Measurements from ENCODE around the gene PARD3B.

The PARD3B gene

GRCh38 chr2:205197468-205198139 is 652.3 kb downstream of the PARD3B start:
- Histone ChIP-seq H3K27ac (ENCODE audit: low read length) (no peak overlapping the region), H3K9me2 (replicated peaks; ENCODE audit: insufficient read depth, low read length) (no peaks in the 10 kb centered on the region), H3K4me1 (ENCODE audit: low read length) (peaks cover 3% of the 10 kb centered on the region; the same call in 1 of the 2 replicates), H3K79me2 (ENCODE audit: low read length) (no peaks in the 10 kb centered on the region), H4K20me1 (ENCODE audit: insufficient read depth, low read length) (no peaks in the 10 kb centered on the region), H3K9me3 (replicated peaks; ENCODE audit: insufficient read depth, low read length) (no peaks in the 10 kb centered on the region), H3K36me3 (replicated peaks; ENCODE audit: insufficient read depth, low read length) (no peaks in the 10 kb centered on the region), H3F3A (ENCODE audit: insufficient read depth, low read length) (no peaks in the 10 kb centered on the region), H3K4me3 (ENCODE audit: low read length) (no peak overlapping the region), H2AFZ (ENCODE audit: low read length) (no peak overlapping the region), H3K4me2 (ENCODE audit: low read depth, low read length) (no peak overlapping the region), H3K27me3 (replicated peaks; ENCODE audit: insufficient read depth, low read length) (no peaks in the 10 kb centered on the region), H3K9ac (ENCODE audit: low read length) (no peak overlapping the region)
- no peak for TF ChIP-seq EZH2phosphoT487 (IDR thresholded peaks at IDR 0.05; ENCODE audit: low read length)
- TF ChIP-seq, protein P1, sequence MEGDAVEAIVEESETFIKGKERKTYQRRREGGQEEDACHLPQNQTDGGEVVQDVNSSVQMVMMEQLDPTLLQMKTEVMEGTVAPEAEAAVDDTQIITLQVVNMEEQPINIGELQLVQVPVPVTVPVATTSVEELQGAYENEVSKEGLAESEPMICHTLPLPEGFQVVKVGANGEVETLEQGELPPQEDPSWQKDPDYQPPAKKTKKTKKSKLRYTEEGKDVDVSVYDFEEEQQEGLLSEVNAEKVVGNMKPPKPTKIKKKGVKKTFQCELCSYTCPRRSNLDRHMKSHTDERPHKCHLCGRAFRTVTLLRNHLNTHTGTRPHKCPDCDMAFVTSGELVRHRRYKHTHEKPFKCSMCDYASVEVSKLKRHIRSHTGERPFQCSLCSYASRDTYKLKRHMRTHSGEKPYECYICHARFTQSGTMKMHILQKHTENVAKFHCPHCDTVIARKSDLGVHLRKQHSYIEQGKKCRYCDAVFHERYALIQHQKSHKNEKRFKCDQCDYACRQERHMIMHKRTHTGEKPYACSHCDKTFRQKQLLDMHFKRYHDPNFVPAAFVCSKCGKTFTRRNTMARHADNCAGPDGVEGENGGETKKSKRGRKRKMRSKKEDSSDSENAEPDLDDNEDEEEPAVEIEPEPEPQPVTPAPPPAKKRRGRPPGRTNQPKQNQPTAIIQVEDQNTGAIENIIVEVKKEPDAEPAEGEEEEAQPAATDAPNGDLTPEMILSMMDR (IDR thresholded peaks at IDR 0.05; ENCODE audit: low read length): no peak
- no peak for TF ChIP-seq EZH2 (optimal IDR thresholded peaks at IDR 0.05; ENCODE audit: low read depth, low read length)
- peak; percentile 57 for DNase-seq

- H3K36me3 ChIP-seq (replicated peaks; ENCODE audit: insufficient read depth, low read length): no peaks in the 10 kb centered on the region
- H3K4me2 ChIP-seq (ENCODE audit: low read depth, low read length): no peak overlapping the region
- no peaks in the 10 kb centered on the region for H4K20me1 ChIP-seq (ENCODE audit: insufficient read depth, low read length)
- no peaks in the 10 kb centered on the region for H3F3A ChIP-seq (ENCODE audit: insufficient read depth, low read length)
- no peaks in the 10 kb centered on the region for H3K9me2 ChIP-seq (replicated peaks; ENCODE audit: insufficient read depth, low read length)
- H3K27me3 ChIP-seq (replicated peaks; ENCODE audit: insufficient read depth, low read length): no peaks in the 10 kb centered on the region
- no peaks in the 10 kb centered on the region for H3K79me2 ChIP-seq (ENCODE audit: low read length)
- DNase-seq: no peak
- H2AFZ ChIP-seq (ENCODE audit: low read length): no peak overlapping the region
- no peak overlapping the region for H3K27ac ChIP-seq (ENCODE audit: low read length)
- H3K4me3 ChIP-seq (ENCODE audit: low read length): no peak overlapping the region
- TF ChIP-seq, protein P1 (IDR thresholded peaks at IDR 0.05; ENCODE audit: low read length): no peak
- no peak for TF ChIP-seq EZH2 (optimal IDR thresholded peaks at IDR 0.05; ENCODE audit: low read depth, low read length)
- TF ChIP-seq EZH2phosphoT487 (IDR thresholded peaks at IDR 0.05; ENCODE audit: low read length): no peak
- H3K9me3 ChIP-seq (replicated peaks; ENCODE audit: insufficient read depth, low read length): no peaks in the 10 kb centered on the region
- no peak overlapping the region for H3K9ac ChIP-seq (ENCODE audit: low read length)
- H3K4me1 ChIP-seq (ENCODE audit: low read length): peaks cover 3% of the 10 kb centered on the region; the same call in 1 of the 2 replicates
These were observed 652.9 kb downstream of the PARD3B start for GRCh38 chr2:205198140-205198525.

- no peak overlapping the region for H3K27ac ChIP-seq (ENCODE audit: low read length)
- H3K27me3 ChIP-seq (replicated peaks; ENCODE audit: insufficient read depth, low read length): no peaks in the 10 kb centered on the region
- H2AFZ ChIP-seq (ENCODE audit: low read length): no peak overlapping the region
- peak; percentile 52 for DNase-seq
- no peaks in the 10 kb centered on the region for H3K9me3 ChIP-seq (replicated peaks; ENCODE audit: insufficient read depth, low read length)
- H3K9ac ChIP-seq (ENCODE audit: low read length): no peak overlapping the region
- no peaks in the 10 kb centered on the region for H3K36me3 ChIP-seq (replicated peaks; ENCODE audit: insufficient read depth, low read length)
- no peak overlapping the region for H3K4me3 ChIP-seq (ENCODE audit: low read length)
- H3K9me2 ChIP-seq (replicated peaks; ENCODE audit: insufficient read depth, low read length): no peaks in the 10 kb centered on the region
- no peak overlapping the region for H3K4me2 ChIP-seq (ENCODE audit: low read depth, low read length)
- no peaks in the 10 kb centered on the region for H3K79me2 ChIP-seq (ENCODE audit: low read length)
- H4K20me1 ChIP-seq (ENCODE audit: insufficient read depth, low read length): no peaks in the 10 kb centered on the region
- TF ChIP-seq, protein P1 (IDR thresholded peaks at IDR 0.05; ENCODE audit: low read length): no peak
- TF ChIP-seq EZH2 (optimal IDR thresholded peaks at IDR 0.05; ENCODE audit: low read depth, low read length): no peak
- TF ChIP-seq EZH2phosphoT487 (IDR thresholded peaks at IDR 0.05; ENCODE audit: low read length): no peak
- H3F3A ChIP-seq (ENCODE audit: insufficient read depth, low read length): no peaks in the 10 kb centered on the region
- H3K4me1 ChIP-seq (ENCODE audit: low read length): peaks cover 3% of the 10 kb centered on the region; the same call in 1 of the 2 replicates
These were observed 654.0 kb downstream of the PARD3B start for GRCh38 chr2:205199165-205199850.

Measured in MM.1S (cell line).